Fibroblast of lung (primary cell): ENCODE measurements around the gene DOCK4. TPM values are rescaled to one million over a fixed set of nuclear protein-coding genes. Genes with fewer than 3 reads are reported as not detected.

Source experiments
- DNase-seq, 2 donors: peaks; one replicate each; pipeline versions ENCODE4 v3.0.0 to v3.0.0-alpha.2; 2010; ENCODE audit warnings: low read depth in 2 of 2
- H2AFZ ChIP-seq: 2 replicates; pipeline ENCODE4 v1.5.1; 2012; ENCODE audit warnings: low read length, control low read depth, inconsistent platforms
- H3K27ac ChIP-seq: 2 replicates; pipeline ENCODE4 v1.5.1; 2011; ENCODE audit warnings: low read length, control low read depth; ENCODE audit not compliant: insufficient read depth
- H3K27me3 ChIP-seq: 2 replicates; pipeline ENCODE4 v1.5.1; 2011; ENCODE audit warnings: mild to moderate bottlenecking, low read length; ENCODE audit not compliant: control insufficient read depth, insufficient read depth
- H3K36me3 ChIP-seq: 2 replicates; pipeline ENCODE4 v1.5.1; 2011; ENCODE audit warnings: low read length; ENCODE audit not compliant: control insufficient read depth, insufficient read depth
- H3K4me1 ChIP-seq: 2 replicates; pipeline ENCODE4 v1.5.1; 2011; ENCODE audit warnings: low read length; ENCODE audit not compliant: control insufficient read depth, insufficient read depth; ENCODE audit errors: extremely low read depth
- H3K4me2 ChIP-seq: 2 replicates; pipeline ENCODE4 v1.5.1; 2011; ENCODE audit warnings: low read length, control low read depth; ENCODE audit not compliant: insufficient read depth; ENCODE audit errors: extremely low read depth
- H3K4me3 ChIP-seq, 4 experiments: fragments of 200-600 bp in 1 of 4; sonication (generic) in 1 of 4; replicated peaks in 1 of 4; 2 replicates each; pipeline ENCODE4 v1.5.1; 2011 to 2016; ENCODE audit warnings: low read length in 4 of 4, low read depth in 3 of 4, mild to moderate bottlenecking in 3 of 4, control low read depth in 2 of 4, inconsistent platforms in 1 of 4, mixed read lengths in 1 of 4; ENCODE audit not compliant: insufficient read depth in 1 of 4; ENCODE audit errors: control extremely low read depth in 1 of 4
- H3K79me2 ChIP-seq: 2 replicates; pipeline ENCODE4 v1.5.1; 2012; ENCODE audit warnings: mild to moderate bottlenecking, low read length, inconsistent platforms; ENCODE audit not compliant: control insufficient read depth, insufficient read depth
- H3K9ac ChIP-seq: 2 replicates; pipeline ENCODE4 v1.5.1; 2011; ENCODE audit warnings: mild to moderate bottlenecking, low read length, control low read depth; ENCODE audit not compliant: insufficient read depth
- H3K9me3 ChIP-seq: 2 replicates; pipeline ENCODE4 v1.5.1; 2012; ENCODE audit warnings: low read depth, low read length; ENCODE audit not compliant: control insufficient read depth, insufficient read depth
- H4K20me1 ChIP-seq: 2 replicates; pipeline ENCODE4 v1.5.1; 2011; ENCODE audit warnings: low read length; ENCODE audit not compliant: control insufficient read depth, insufficient read depth; ENCODE audit errors: extremely low read depth
- EZH2 ChIP-seq: IDR thresholded peaks from 2 replicates; pipeline ENCODE4 v1.5.1; 2012; ENCODE audit warnings: low read length, control low read depth, mild to moderate bottlenecking; ENCODE audit errors: missing control alignments
- polyA plus RNA-seq, 2 donors: library from polyadenylated mRNA; depleted of rRNA in 1 of 2; stranded (reverse) in 1 of 2; unstranded in 1 of 2; fragments of >200 nt; gene quantifications; 2 replicates each; pipeline ENCODE4 v1.2.1, GENCODE V29; 2011 to 2012; ENCODE audit warnings: missing spikeins in 1 of 2
- total RNA-seq: library from RNA; depleted of rRNA; stranded (reverse); fragments of >200 nt; gene quantifications from 2 replicates; pipeline ENCODE4 v1.2.1, GENCODE V29; 2014
- TF ChIP-seq, protein P1 (sequence below), 2 donors: IDR thresholded peaks in 1 of 2; conservative IDR thresholded peaks in 1 of 2; 1 replicate in 1 of 2; 2 replicates in 1 of 2; pipeline ENCODE4 v1.5.1; 2011 to 2012; ENCODE audit warnings: low read length in 2 of 2, control low read depth in 1 of 2, inconsistent platforms in 1 of 2, low read depth in 1 of 2, mild to moderate bottlenecking in 1 of 2

DOCK4 gene
- total and polyA plus RNA-seq, 2 donors (not counting 1 experiment from before 2014, with no cell fraction given) = 20.8 to 39.3 TPM

DNA sequence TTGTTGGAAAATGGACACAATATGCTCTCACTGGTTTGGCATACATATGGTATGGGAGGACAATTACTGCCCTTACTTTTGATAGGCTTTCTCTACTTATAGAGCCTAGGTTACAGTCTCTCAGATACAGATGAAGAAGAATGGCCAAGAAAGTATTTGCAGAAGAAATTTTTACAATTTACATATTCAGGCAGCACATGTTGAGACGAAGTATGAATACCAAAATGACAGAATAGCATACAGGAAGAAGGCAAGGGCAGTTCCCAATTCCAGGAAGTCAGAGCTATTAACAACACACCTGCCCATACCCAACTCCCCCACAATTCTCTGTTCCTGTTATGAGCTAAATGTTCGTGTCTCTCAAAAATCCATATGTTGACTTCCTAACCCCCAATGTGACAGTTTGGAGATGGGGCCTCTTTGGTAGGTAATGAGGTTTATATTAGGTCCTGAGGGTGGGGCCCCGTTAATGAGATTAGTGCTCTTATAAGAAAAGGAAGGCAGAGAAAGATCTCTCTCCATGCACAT lies 67.8 kb downstream of the DOCK4 start:
- peaks cover 4% of the 10 kb centered on the region for H3K4me1 ChIP-seq
- H3K36me3 ChIP-seq = no peaks in the 10 kb centered on the region
- TF ChIP-seq EZH2 = no peak
- H3K9me3 ChIP-seq = no peaks in the 10 kb centered on the region
- peaks cover 7% of the 10 kb centered on the region for H3K79me2 ChIP-seq
- H3K9ac ChIP-seq = no peak overlapping the region
- H3K4me2 ChIP-seq = no peak overlapping the region
- no peaks in the 10 kb centered on the region for H3K27me3 ChIP-seq
- no peak overlapping the region for H3K27ac ChIP-seq
- no peaks in the 10 kb centered on the region for H4K20me1 ChIP-seq
- H2AFZ ChIP-seq = no peak overlapping the region
- H3K4me3 ChIP-seq = no peak overlapping the region
- no peak for DNase-seq

- H3K4me2 ChIP-seq = no peak overlapping the region
- no peaks in the 10 kb centered on the region for H3K27me3 ChIP-seq
- H3K36me3 ChIP-seq = no peaks in the 10 kb centered on the region
- H3K9ac ChIP-seq = no peak overlapping the region
- peaks cover 5% of the 10 kb centered on the region for H3K79me2 ChIP-seq
- DNase-seq = no peak
- no peaks in the 10 kb centered on the region for H3K9me3 ChIP-seq
- no peaks in the 10 kb centered on the region for H4K20me1 ChIP-seq
- H3K4me3 ChIP-seq = no peak overlapping the region
- no peak overlapping the region for H2AFZ ChIP-seq
- TF ChIP-seq EZH2 = no peak
- TF ChIP-seq, protein P1, sequence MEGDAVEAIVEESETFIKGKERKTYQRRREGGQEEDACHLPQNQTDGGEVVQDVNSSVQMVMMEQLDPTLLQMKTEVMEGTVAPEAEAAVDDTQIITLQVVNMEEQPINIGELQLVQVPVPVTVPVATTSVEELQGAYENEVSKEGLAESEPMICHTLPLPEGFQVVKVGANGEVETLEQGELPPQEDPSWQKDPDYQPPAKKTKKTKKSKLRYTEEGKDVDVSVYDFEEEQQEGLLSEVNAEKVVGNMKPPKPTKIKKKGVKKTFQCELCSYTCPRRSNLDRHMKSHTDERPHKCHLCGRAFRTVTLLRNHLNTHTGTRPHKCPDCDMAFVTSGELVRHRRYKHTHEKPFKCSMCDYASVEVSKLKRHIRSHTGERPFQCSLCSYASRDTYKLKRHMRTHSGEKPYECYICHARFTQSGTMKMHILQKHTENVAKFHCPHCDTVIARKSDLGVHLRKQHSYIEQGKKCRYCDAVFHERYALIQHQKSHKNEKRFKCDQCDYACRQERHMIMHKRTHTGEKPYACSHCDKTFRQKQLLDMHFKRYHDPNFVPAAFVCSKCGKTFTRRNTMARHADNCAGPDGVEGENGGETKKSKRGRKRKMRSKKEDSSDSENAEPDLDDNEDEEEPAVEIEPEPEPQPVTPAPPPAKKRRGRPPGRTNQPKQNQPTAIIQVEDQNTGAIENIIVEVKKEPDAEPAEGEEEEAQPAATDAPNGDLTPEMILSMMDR (conservative IDR thresholded peaks at IDR 0.05 in 1 of 2, IDR thresholded peaks at IDR 0.05 in 1 of 2; ENCODE audit: low read depth in 1 of 2, low read length in 2 of 2) = no peak
- H3K27ac ChIP-seq = no peak overlapping the region
- H3K4me1 ChIP-seq = no peaks in the 10 kb centered on the region
These were observed 68.8 kb downstream of the DOCK4 start for GRCh38 chr7:112137141-112138101.

- H3K9me3 ChIP-seq = no peaks in the 10 kb centered on the region
- H2AFZ ChIP-seq = no peak overlapping the region
- no peak for DNase-seq
- H3K36me3 ChIP-seq = no peaks in the 10 kb centered on the region
- H3K4me1 ChIP-seq = no peaks in the 10 kb centered on the region
- H3K4me2 ChIP-seq = no peak overlapping the region
- no peak overlapping the region for H3K9ac ChIP-seq
- H3K4me3 ChIP-seq = no peak overlapping the region
- no peaks in the 10 kb centered on the region for H4K20me1 ChIP-seq
- no peaks in the 10 kb centered on the region for H3K27me3 ChIP-seq
- TF ChIP-seq EZH2 = no peak
- TF ChIP-seq, protein P1 (conservative IDR thresholded peaks at IDR 0.05 in 1 of 2, IDR thresholded peaks at IDR 0.05 in 1 of 2; ENCODE audit: low read depth in 1 of 2, low read length in 2 of 2) = no peak
- peaks cover 2% of the 10 kb centered on the region for H3K79me2 ChIP-seq
- H3K27ac ChIP-seq = no peak overlapping the region
These were observed 69.8 kb downstream of the DOCK4 start for GRCh38 chr7:112136271-112137008.
